RWPE1 (cell line): Measurements from ENCODE around the gene MAGI1.

ENCODE experiments used
- CTCF ChIA-PET: fragments of 350-600 bp; sonication (Branson Sonifier 250); formaldehyde crosslinking; extraction: SDS; loops from one replicate; lab custom pipeline; 2021; lab: Yijun Ruan, JAX
- POLR2A ChIA-PET: fragments of 400-600 bp; formaldehyde crosslinking; extraction: SDS; loops from one replicate; lab custom pipeline; 2020; ENCODE audit warnings: antibody characterized with exemption; ENCODE audit not compliant: low non-redundant PET; lab: Yijun Ruan, JAX
- DNase-seq: peaks from one replicate; pipeline ENCODE4 v3.0.0; 2012; ENCODE audit warnings: low spot score
- H3K27ac ChIP-seq: fragments of 450-650 bp; 2 replicates; pipeline ENCODE4 v1.5.1; 2017
- CTCF ChIP-seq: fragments of 450-650 bp; conservative IDR thresholded peaks from 2 replicates; pipeline ENCODE4 v1.5.1; 2017; ENCODE audit warnings: low read depth, mild to moderate bottlenecking

Gene MAGI1

DNA sequence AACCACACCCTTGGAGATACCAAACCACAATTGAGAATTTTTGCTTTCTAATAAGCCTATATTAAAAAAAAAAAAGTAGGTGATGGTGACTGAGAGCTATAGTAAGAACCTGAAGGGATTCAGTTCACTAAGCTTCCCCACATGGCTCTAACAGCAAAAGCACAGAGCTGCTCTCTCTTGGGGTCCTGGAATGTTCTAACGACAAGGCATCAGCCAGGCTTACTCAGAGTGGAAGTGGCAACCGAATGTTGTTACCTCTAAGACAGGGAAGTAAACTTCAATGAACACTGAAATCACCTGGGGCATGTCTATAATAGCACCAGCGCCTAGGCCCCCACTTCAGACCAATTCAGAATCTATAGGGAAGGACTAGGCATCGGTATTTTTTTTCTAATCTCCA lies 397.7 kb downstream of the MAGI1 start:
- CTCF ChIA-PET: no interaction called here
- POLR2A ChIA-PET: no interaction called here
- no peak for TF ChIP-seq CTCF
- H3K27ac ChIP-seq: no peak overlapping the region
- DNase-seq: no peak

GRCh38 chr3:65639444-65639843 lies 399.3 kb downstream of the MAGI1 start:
- H3K27ac ChIP-seq: no peak overlapping the region
- DNase-seq: no peak
- CTCF ChIA-PET: interaction anchor here (0.6 kb wide), 1 partner anchor 17 kb away, joined by 4 read pairs; no protein-coding TSS in a partner anchor
- no peak for TF ChIP-seq CTCF
- POLR2A ChIA-PET: no interaction called here

DNA sequence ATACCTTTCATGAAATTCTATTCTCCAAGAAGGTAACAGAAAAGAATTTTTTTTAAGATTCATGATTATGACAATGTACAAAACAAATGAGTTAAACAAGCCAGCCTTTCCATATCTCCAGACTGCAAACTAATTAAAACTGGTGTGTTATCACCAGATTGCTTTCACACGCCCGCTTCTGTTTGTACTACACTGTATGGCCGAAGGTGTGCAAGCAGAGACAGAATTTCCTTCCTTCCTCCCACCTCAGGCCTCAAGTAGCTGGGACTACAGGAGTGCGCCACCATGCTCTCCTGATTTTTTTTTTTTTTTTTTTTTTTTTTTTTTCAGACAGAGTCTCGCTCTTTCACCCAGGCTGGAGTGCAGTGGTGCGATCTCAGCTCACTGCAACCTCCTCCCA lies 400.4 kb downstream of the MAGI1 start:
- TF ChIP-seq CTCF: no peak
- POLR2A ChIA-PET: no interaction called here
- CTCF ChIA-PET: no interaction called here
- DNase-seq: no peak
- H3K27ac ChIP-seq: no peak overlapping the region

GRCh38 chr3:65636326-65636725 lies 402.4 kb downstream of the MAGI1 start:
- POLR2A ChIA-PET: no interaction called here

GRCh38 chr3:65635657-65636056 lies 403.1 kb downstream of the MAGI1 start:
- ChIA-PET CTCF (no interaction called here), POLR2A (no interaction called here)
- no peak for DNase-seq
- TF ChIP-seq CTCF: no peak
- H3K27ac ChIP-seq: no peak overlapping the region

More at GRCh38 chr3:65636326-65636725, 402.4 kb downstream of the MAGI1 start:
- no peak overlapping the region for H3K27ac ChIP-seq
- DNase-seq: no peak
- no peak for TF ChIP-seq CTCF
- CTCF ChIA-PET: no interaction called here

DNA sequence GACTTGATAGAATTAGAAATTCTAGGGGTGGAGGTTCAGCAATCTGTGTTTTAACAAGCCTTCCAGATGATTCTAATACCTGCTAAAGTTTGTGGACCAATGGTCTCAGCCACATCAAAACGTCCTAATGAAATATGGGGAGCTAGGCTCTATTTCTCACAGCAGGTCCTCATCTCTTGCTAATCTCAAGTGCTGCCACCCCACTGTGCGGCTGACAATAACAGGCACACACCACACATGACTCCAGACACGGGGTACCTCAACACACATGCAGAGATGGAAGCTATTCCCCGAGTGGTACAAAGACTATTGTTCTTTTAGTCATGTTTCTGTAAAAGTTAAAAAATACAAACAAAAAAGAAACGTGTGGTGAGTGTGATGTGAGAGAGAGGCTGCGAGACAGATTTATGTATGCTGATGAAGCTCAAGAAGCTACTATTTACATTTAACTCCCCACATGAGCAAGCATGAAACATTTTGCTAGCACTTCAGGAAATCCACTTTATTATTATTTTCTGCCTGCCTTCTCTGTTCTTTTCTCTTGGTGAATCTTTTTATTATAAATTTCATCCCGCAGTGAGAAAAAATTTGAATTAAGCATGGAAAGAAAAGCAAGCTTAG lies 405.6 kb downstream of the MAGI1 start:
- no peak overlapping the region for H3K27ac ChIP-seq
- DNase-seq: no peak
- no peak for TF ChIP-seq CTCF
- ChIA-PET CTCF (no interaction called here), POLR2A (no interaction called here)
